GM19463 (cell line): Measurements from ENCODE around the gene AGAP3.
A peak's percentile ranks its signal among the peaks of the same experiment; 100 is the strongest.

ENCODE experiments used
- ATAC-seq: cut with Tn5 transposase; IDR thresholded peaks from one replicate; pipeline ENCODE4 v1.9.1; 2021; ENCODE audit warnings: mild to moderate bottlenecking, moderate library complexity; ENCODE audit not compliant: unreplicated experiment

AGAP3 gene

DNA sequence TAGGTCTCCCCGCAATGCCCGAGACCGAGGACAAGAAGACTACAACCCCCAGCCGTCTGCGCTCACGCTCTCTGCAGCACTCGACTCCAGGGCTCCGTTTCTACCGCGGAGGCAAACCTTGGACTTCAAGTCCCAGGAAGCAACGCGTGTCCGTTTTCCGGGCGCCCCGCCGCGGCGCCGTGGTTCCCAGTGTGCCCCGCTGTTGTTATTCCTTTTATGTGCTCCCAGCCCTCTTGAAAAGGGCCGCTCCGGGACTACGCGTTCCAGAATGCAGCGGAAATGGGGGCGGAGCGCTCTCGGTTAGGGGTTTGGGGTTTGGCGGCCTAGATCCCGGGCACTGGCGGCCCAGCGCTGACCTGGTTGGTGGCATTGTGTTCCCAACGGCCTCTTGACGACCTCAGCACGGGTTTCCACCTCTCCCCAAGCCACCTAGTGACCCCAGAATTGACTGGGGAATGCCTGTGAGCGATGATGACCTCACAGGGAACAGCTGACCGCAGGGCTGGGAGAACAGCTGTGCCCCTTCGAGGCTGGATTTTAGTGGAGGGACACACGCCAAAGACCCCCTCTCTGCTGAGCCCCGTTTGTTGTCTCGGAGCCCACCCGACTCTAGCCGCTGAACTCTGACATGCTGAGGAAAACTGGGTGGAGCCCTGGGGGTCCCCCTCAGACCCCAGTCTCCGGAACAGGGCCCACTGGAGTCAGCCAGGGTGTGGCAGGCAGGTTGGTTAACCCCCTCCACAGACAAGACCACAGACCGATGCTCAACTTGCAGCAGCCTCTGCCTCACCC is 28.1 kb upstream of the AGAP3 start:
- ATAC-seq, result peak; percentile 84

DNA sequence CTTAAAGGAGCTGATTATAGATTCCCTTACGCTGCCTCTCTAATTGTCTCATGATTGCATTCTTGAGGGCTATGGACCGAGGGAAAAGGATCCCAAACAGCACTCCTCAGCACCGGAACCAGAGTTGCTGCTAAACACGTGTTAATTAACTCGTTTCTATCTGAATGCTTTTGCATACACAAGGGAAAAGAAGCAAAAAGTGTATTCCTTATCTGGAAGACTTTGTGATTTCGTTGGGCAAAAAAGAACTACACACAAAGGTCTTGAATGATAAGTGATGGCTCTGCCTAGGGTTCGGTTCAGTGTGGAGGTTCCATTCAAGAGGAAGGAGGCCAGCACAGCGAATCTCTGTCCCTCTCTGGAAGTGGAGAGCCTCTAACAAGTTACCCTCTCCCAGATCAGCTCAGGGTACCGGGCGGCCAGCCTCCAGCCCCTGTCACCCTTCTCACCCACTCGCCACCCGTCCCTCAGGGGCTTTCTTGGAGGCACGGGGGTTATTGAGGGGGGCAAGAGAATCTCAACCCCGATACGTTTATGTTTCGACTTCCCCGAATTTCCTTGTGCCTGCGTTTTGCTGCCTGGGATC is 27.4 kb upstream of the AGAP3 start:
- no peak for ATAC-seq

DNA sequence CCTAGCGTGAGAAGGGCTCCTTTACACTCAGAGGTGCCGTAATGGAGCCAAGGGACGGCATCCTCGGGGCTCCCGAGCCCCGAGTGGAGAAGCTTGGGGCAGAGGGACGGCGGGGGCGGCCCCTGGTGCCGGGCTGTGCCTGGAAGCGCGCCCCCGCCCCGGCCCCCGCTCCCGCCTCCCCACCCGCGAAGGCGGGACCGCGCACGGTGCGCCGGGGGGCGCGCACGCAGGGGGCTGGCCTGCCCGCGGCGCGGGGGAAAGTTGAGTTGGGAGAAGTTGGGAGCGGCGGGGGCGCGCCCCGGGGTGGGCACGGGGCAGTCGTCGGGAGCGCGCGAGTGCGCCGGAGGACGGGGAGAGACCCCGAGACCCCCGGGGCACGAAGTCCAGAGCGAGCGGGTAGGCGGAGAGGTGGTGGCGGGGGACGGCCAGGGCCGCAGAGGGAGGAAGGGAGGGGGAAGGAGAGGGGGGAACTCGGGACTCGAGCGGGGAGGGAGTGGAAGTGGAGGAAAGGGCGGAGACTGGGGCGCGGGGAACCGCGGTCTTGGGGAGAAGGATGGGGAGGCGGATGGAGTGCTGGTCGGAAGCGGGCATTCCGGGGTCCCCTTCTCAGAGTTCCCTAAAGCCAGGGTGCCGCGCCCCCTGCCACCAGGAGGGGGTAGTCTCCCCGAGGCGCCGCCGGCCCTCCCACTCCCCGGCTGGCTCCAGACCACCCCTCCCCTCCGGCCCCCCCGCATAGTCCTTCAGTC is 26.7 kb upstream of the AGAP3 start, which contains the start of gene SLC4A2:
Gene SLC4A2, plus strand, starts transcription at position 223 of the 746 bp plus-strand sequence. CDS start 2,399 bp downstream, outside the sequence.
- ATAC-seq, result peak; percentile 27

GRCh38 chr7:151060113-151060415 is 26.2 kb upstream of the AGAP3 start:
- no peak for ATAC-seq

DNA sequence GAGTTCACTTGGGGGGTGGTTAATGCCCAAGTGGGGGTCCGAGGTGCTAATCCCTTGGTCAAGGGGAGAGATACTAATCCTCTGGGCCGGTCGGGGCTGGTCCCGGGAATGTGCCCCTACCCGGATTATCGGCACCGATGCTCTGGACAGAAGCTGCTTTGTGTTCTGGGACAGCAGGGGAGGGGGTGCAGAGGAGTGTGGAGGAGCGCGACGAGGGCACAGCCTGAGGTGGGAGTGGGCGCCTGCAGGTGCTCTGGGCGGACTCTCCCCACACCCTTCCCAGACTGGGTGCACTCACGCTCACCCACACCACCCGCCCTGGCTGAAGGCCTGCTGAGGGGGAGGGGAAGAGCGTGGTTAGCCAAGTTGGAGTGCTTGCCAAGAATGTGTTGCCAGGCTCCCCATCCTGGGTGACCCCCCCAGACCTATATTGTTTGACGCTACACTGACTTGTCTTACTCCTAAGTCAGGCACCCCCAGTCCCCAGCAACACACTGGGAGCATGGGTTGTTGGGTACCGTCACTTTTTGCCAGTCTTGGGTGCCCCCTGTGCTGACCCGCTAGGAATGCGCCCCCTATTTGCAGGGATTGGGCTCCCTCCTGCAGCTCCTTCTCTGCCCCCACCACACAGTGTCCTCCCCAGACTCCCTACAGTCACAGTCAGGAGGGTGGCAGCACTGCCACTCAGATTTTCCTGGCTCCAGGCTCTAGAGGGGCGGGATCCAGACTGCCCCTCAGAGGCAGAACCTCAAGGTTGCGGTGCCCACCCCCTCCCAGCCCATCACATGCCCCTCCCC is 25.7 kb upstream of the AGAP3 start:
- no peak for ATAC-seq

DNA sequence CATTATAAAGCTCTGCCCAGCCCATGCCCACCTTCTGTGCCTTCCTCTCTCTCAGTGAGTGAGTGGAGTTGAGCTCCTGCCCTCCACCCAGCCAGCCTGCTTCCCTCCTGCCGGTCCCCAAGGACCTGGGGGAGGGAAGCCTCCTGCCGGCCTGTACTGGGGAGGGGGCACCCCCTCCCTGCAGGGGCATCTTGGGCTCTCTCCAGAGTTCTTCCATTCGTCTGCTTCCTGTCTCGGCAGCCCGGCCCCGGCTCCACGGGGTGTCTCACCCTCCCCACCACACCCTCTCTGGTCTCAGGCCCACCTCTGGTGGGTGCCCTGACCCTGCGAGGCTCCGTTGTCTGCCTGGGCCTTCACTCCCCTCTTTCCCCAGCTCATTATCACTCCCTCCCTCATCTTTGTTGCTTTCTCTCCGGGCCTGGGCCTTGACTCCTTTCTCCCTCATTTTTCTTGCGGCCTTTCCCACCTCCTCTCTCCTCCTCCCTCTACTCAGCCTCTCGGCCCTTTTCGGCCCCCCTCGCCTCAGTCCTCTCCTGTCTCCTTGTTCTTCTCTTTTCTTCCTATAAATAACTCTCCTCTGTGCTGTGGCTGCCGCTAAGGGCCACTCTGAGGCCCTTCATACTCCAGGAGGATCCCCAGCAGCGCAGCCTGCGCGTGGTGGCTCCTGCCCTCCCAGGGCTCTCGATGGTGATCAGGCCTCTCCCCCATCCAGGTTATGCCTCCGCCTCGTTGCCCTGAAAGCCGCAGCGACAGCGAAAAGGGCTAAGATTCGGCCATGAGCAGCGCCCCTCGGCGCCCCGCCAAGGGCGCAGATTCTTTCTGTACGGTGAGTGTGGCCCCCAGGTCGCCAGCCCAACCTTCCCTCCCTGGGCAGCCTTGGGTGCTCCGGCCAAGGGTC is 24.8 kb upstream of the AGAP3 start:
- ATAC-seq, result no peak

- ATAC-seq, result no peak
Observed at GRCh38 chr7:151062111-151062398, 24.2 kb upstream of the AGAP3 start.

- ATAC-seq, result no peak
Observed at GRCh38 chr7:151062399-151063211, 23.7 kb upstream of the AGAP3 start.

DNA sequence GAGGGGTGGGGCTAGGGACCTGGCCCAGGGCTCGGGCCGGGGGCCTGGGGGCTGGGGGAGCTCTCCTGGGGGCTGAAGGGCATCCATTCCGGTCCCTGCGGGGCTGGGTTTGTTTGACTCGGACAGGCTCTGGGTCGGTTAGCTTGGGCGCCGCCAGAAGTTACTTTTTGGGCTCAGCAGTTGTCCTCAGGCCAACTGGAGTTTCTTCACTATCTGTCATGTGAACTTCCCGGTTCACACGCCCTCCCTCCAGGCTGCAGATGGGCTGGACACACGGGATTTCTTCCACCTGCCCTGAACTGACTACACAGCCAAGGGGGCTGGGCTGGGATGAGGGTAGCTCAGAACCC is 23.1 kb upstream of the AGAP3 start:
- ATAC-seq, result no peak

- no peak for ATAC-seq
Observed at GRCh38 chr7:151064454-151064853, 21.8 kb upstream of the AGAP3 start.

DNA sequence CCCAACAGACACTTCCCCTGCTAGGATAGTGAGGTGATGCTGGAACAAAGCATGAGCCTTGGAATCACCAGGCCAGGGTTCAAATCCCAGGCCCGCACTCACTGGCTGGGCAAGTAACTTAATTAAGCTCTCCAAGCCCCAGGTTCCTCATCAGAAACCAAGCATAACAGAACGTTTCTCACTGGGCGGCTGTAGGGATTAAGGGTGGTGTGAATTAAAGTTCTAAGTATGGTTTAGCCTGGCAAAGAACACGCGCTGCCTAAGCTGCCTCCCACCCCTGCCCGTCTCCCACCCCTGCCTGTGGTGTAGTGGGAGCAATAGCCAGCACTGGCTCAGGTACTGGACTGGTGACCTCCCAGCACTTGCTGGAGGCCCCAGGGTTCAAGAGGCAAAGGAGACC is 21.3 kb upstream of the AGAP3 start:
- ATAC-seq, result no peak

DNA sequence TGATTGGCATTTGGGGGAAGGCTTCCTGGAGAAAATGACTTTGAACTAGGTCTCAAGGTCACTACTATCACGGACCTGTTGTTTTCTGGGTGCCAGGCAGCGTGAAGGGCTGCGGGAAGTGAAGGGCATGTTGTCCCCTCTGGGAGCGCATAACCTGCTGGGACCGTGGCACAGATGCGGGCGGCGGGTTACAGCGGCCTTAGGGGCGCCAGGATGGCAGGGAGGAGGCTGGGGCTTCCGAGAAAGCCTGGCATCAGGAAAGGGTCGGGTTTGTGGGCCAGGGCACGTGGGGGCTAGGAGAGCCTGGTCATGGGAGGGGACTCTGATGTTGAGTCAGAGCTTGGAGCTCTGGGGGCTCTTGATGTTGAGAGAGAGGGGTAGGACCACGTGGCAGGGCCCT is 20.8 kb upstream of the AGAP3 start:
- no peak for ATAC-seq

GRCh38 chr7:151066273-151066974 is 19.9 kb upstream of the AGAP3 start:
- no peak for ATAC-seq

GRCh38 chr7:151068069-151068773 is 18.1 kb upstream of the AGAP3 start:
- ATAC-seq, result no peak

GRCh38 chr7:151069841-151070573 is 16.3 kb upstream of the AGAP3 start:
- no peak for ATAC-seq

GRCh38 chr7:151070574-151070960 is 15.7 kb upstream of the AGAP3 start:
- ATAC-seq, result no peak

DNA sequence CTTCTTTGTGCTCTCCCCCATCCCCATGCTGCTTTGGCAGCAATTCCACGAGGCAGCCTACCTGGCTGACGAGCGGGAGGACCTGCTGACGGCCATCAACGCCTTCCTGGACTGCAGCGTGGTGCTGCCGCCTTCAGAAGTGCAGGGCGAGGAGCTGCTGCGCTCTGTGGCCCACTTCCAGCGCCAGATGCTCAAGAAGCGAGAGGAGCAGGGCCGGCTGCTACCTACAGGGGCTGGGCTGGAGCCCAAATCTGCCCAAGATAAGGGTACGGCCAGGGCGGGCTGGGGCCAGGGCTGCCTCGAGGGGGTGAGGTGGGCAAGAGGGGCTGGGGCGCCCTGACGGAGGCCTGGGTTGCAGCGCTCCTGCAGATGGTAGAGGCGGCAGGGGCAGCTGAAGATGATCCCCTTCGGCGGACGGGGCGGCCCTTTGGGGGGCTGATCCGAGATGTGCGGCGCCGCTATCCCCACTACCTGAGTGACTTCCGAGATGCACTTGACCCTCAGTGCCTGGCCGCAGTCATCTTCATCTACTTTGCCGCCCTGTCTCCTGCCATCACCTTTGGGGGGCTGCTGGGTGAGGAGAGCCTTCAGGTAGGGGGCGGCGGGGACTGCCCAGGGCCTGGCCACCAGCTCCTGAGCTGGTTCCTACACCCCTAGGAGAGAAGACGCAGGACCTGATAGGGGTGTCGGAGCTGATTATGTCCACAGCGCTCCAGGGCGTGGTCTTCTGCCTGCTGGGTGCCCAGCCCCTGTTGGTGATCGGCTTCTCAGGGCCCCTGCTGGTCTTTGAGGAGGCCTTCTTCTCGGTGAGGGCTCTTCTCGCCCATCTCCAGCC is 15.0 kb upstream of the AGAP3 start:
- no peak for ATAC-seq
